ENCODE results near the gene NEIL3.
A peak's percentile ranks its signal among the peaks of the same experiment; 100 is the strongest.

NEIL3 gene, protein sequence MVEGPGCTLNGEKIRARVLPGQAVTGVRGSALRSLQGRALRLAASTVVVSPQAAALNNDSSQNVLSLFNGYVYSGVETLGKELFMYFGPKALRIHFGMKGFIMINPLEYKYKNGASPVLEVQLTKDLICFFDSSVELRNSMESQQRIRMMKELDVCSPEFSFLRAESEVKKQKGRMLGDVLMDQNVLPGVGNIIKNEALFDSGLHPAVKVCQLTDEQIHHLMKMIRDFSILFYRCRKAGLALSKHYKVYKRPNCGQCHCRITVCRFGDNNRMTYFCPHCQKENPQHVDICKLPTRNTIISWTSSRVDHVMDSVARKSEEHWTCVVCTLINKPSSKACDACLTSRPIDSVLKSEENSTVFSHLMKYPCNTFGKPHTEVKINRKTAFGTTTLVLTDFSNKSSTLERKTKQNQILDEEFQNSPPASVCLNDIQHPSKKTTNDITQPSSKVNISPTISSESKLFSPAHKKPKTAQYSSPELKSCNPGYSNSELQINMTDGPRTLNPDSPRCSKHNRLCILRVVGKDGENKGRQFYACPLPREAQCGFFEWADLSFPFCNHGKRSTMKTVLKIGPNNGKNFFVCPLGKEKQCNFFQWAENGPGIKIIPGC

DNA sequence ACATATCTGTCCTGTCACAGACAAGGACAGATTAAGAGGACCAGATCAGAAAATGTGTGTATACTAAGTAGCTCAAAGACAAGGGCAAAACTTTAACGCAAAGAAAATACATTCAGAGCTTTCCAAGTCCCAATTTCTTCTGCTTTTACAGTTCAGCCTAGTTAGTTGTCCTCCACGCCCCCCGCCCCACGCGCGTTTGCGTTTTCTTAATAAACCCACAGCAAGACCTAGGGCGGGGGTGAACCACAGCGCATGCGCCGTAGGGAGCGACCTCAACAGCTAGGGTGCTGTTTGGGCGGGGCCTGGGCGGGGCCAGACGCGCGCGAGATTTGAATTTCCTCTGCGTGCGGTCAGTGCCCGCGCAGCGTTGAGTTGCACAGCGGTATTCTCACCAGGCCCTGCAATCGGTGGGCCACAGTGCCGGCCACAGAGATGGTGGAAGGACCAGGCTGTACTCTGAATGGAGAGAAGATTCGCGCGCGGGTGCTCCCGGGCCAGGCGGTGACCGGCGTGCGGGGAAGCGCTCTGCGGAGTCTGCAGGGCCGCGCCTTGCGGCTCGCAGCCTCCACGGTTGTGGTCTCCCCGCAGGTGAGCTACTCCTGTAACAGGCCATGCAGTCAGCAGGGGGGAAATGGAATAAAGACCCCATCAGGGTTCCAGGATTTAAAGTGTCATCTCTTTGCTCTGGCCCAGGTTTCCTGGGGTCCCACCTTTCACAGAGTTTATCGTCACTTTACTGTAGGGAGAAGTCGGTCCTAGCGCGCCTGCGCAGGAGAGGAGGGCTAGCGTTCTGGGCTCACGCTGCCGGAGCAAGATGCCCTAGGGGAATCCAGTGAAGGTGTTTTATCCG, at the start of gene NEIL3:
TSS of gene NEIL3 (plus strand) at position 353 of the 850 bp plus-strand sequence. CDS start at position 433, 80 bp downstream.
- DNase-seq (ENCODE audit: low read depth in 1 of 2, low spot score in 1 of 2) = peak; percentile 89 to 94

DNA sequence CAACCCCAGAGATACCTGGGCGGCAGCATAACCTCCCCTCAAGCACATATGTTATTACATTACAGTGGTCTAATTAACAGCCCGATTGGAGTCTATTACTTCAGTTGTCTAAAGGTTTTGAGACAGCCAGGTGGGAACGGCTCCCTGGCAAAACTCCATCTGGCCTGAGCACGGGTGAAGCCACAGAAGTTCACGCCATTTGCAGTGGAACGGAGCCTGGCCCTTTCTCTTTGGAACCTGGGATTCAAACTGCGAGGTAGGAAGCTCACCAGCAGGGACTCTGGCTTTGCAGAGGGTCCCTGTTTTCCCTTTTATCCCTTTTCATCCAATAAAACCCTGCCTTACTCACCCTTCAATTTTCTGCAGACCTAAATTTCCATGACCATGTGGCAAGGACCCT, 45.9 kb upstream of the NEIL3 start:
- DNase-seq (ENCODE audit: low read depth in 1 of 2, low spot score in 1 of 2) = no peak

DNA sequence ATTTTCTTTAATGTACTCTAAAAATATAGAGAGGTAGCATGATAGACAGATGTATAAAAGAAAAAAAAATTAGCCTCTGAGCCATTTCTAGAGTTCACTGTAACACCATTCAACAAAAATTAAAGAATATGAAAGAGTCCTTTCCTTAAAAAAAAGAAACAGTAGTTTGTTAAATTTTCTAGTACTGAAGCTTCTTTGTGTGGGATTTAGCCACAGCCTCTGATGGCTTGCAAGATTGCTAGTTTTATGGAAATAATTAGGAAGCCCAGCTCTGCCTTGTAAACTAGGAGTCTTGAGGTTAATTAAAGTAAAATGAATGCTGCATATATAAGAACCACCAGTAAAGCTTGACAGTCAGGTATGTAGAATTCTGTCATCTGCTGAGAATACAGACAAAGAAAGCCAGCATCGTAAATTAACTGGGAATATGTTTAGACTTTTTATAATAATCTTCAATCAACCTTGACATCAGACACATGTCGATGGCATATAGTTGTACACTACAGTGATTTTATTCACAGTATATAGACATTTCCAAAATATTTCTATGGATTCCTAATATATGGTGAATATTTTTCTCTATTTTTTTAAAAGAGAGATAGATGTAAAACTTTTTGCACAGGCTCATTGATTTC, 44.8 kb upstream of the NEIL3 start:
- DNase-seq (ENCODE audit: low read depth in 1 of 2, low spot score in 1 of 2) = no peak

DNA sequence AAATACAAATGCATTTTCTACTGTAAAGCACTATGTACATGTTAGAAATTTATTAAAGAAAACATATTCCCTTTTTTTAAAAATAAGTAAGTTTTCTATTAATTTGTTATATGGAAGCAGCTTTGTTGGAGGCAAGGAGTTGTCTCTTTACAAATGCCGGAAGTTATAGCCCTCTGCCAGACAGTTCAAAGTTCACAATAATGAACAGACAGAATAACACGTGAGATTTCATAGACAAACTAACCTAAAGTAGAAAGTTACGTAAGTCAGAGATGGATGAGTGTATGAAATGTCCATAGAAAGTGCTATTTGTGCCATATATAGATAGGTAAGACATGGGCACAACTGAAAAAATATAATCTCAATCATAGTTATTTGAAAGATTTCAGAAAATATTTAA, 43.9 kb upstream of the NEIL3 start:
- DNase-seq (ENCODE audit: low read depth in 1 of 2, low spot score in 1 of 2) = no peak

DNA sequence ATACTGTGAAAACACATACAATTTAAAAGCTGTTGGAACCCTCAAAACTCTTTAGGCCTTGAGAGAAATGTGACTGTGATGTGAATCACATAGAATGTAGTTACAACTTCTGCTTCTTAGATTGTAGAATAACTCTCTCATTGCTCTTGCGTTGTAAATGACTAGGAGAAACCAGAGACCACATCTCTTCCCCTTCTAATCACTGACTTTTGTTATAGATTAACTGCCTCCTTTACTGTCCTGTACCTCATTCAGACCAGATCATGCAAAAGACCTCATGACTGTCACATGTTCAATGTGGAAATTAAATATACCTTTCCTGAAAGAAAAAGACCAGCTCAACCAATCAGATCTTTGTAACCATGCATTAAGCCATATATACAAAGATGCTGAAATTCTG, 43.2 kb upstream of the NEIL3 start:
- no peak for DNase-seq (ENCODE audit: low read depth in 1 of 2, low spot score in 1 of 2)

DNA sequence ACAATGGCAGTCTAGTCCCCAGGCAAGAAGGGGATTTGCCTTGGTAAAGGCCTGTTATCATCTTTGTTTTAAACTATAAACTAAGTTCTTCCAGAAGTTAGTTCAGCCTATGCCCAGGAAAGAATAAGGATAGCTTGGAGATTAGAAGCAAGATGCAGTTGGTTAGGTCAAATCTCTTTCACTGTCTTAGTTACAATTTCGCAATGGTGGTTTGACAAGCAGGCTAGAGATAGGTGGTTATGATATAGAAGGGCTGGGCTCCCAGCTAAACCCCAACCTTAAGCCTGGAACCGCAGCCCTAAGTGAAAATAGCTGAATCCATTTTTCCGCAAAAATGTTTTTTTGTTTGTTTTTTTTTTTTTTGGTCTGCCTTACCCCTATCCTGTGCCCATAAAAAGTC, 41.8 kb upstream of the NEIL3 start:
- no peak for DNase-seq (ENCODE audit: low read depth in 1 of 2, low spot score in 1 of 2)

DNA sequence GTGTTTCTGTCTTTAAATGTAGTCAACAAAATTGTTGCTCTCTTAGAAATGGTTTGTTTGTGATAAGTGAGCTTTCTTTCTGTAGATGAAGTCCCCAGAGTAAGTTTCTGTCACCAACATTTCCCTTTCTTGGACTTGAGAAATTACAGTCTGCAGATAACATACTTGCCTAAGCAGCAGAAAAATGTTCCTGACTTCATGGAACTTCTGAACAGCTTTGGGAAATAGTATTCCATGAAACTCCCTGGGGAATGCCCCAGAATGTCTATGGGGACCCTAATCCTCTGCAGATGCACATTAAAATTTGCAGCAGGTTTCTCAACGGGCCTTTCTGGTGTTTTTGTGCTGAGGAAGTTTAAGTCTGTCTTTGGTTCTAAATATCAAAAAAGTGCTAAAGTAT, 38.6 kb upstream of the NEIL3 start:
- no peak for DNase-seq (ENCODE audit: low read depth in 1 of 2, low spot score in 1 of 2)

DNA sequence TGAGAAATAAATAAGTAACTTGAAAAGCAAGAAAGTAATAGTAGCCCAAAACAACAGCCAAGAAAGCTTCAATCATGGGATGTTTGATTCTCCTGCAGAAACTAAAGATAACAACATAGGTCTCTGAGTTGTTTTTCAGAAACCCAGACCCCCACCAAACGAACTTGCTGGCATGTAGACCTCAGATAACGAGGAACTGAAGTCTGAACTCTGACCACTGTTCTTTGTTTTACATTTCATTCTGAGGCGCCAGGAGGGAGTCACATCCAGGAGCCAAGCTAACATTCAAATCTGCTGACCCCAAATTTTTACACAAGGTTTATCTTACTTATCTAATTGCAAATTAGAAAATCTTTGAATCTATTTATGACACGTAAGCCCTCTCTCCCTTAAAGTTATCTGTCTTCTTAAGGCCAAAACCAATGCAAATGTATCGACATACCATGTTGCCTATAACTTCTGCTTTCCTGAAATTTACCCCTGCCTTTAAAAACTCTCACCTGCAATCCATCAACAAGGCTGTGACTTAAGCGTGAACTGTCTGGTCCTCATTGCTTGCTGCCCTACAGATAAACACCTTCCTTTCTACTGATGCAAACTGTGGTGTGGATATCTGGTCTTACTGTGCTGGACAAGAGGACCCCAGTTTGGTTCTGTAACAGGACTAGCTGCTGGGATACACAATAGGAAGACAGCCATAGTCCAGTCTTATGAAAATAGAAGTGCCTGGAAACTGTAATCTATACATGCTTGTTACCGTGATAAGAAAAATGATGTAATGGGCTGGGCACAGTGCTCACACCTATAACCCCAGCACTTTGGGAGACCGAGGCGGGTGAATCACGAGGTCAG, 37.5 kb upstream of the NEIL3 start:
- DNase-seq (ENCODE audit: low read depth in 1 of 2, low spot score in 1 of 2) = no peak

DNA sequence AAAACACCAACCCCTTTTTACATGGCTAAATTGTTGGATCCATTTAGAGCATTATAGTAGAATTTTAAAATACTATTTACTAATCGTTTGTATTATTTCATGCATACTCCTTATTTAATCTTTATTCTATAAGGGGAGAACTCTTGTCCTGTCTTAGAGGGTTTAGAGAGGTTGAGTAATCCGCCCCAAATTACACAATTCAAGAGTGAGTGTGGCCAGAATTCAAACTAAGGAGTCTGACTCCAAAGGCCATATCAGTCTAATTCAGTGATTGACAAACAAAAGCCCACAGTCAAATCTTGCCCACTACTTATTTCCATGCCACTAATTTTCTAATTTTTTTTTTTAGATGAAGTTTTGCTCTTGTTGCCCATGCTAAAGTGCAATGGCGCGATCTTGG, 33.7 kb upstream of the NEIL3 start:
- DNase-seq (ENCODE audit: low read depth in 1 of 2, low spot score in 1 of 2) = no peak

DNA sequence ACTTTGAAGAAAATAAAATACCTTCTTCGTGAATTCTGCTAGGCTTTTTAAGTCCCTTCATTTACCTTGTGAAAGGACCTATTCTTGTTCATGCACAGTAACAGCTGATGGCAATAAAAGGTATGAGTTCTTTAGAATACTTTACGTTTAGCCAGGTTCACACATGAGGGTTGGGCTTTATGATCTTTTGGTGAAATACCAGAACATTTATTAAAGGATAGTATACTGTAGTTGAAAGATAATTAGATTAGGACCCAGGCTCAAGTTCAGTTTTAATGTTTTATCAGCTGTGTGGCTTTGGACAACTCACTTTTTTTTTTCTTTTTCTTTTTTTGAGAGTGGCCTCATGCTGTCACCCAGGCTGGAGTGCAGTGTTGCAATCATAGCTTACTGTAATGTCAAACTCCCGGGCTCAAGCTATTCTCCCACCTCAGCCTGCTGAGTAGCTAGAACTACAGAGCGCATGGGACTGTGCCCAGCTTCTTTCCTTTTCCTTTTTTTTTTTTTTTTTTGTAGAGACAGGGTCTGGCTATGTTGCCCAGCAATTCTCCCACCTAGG, 28.2 kb upstream of the NEIL3 start:
- DNase-seq (ENCODE audit: low read depth in 1 of 2, low spot score in 1 of 2) = no peak

DNA sequence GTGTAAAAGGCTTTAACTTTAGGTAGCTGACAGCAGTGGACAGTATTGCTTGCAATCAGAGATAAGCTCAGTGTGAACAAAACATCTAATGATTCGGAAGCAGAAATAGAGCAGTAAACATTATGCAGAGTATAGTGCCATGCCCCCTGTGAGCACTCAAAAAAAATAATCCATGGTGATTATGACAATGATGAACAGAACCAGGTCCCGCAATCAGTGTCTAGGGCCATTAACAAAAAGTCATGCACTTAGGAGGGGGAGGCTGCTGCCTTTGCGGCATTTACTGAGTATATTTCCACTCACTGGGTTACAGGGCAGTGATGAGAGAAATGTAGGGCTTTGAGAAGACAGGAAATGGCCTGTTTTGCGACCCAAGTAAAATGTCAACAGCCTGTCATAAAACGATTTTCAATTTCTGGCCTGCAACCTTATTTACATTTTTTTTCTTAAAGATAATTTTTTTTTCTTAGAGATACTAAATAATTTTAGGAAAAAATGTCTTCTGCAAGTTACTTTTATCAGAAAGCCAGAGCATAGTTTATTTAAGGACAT, 27.3 kb upstream of the NEIL3 start:
- DNase-seq (ENCODE audit: low read depth in 1 of 2, low spot score in 1 of 2) = no peak

DNA sequence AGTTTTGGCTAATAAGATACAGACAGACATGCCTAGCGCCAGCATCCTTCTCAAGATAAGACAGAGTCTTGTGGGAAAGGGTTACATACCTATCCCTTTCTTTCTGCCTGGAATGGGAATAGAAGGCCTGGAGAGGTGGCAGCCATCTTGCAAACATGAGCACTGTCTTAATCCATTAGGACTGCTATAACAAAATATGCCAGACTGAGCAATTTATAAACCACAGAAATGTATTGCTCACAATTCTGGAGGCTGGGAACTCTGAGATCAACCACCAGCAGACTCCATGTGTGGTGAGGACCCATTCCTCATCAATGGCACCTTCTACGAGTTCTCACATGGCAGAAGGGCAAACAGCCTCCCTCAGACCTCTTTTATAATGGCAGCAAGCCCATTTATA, 26.5 kb upstream of the NEIL3 start:
- DNase-seq (ENCODE audit: low read depth in 1 of 2, low spot score in 1 of 2) = no peak

DNA sequence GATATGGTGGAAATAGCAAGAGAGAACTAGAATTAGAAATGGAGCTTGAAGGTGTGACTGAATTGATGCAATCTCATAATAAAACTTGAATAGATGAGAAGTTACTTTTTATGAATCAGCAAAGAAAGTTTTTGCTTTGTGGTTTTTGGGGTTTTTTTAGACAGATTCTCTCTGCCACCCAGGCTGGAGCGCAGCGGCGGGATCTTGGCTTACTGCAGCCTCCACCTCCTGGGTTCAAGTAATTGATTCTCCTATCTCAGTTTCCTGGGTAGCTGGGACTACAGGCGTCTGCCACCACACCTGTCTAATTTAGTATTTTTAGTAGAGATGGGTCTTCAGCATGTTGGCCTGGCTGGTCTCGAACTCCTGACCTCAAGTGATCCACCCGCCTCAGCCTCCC, 23.7 kb upstream of the NEIL3 start:
- no peak for DNase-seq (ENCODE audit: low read depth in 1 of 2, low spot score in 1 of 2)

DNA sequence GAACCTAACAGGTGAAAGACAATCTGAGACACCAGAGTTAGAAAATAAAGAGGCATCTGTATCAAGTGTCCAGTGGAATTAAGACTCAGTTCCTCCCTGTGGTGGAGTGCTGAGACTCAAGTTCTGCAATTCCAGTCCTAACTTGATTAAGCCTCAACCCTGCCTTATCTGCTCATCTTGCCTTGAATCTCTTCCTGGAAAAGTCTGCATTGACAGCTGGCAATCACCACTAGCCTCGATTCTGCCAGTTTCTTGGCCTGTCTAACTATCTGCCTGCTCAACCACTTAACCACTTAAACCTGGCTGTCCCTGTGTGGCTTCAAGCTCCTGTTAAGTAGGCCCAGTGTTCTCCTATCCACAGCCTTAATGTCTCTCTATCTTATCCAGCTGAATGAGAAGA, 22.4 kb upstream of the NEIL3 start:
- DNase-seq (ENCODE audit: low read depth in 1 of 2, low spot score in 1 of 2) = no peak

DNA sequence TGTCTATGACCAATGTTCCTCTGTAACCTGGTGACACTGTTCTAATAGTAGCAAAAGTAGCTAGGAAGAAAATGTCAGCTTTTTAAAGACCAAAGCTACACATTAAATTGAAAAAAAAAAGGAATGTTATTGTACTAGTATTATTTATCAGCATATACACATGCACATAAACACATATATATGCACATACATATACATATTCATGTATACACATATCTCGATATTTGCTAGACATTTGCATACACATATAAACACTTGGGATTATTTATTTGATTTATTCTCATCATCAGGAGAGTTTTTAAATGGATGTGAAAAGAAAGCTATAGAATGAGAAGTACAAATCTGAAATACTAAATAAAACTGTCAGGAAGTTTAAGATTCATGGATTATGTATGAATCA, 21.3 kb upstream of the NEIL3 start:
- DNase-seq (ENCODE audit: low read depth in 1 of 2, low spot score in 1 of 2) = no peak

DNA sequence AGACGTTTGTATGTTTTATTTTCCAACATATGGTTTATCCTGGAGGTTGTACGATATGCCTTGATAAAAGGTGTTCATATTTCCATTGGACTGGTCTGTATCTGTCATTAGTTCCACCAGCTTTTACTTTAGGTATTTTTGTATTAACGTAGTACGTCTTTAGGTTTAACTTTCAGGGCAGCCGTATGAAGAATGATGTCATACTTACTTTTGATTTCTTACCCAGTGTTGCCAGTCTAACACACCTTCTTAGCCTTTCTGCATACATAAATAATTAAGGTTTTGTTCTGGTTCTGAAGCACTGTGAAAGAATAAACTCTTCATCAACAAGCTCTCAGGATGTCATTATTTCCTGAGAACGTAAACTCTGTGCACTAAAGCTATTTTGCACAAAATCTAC, 18.9 kb upstream of the NEIL3 start:
- DNase-seq (ENCODE audit: low read depth in 1 of 2, low spot score in 1 of 2) = no peak

DNA sequence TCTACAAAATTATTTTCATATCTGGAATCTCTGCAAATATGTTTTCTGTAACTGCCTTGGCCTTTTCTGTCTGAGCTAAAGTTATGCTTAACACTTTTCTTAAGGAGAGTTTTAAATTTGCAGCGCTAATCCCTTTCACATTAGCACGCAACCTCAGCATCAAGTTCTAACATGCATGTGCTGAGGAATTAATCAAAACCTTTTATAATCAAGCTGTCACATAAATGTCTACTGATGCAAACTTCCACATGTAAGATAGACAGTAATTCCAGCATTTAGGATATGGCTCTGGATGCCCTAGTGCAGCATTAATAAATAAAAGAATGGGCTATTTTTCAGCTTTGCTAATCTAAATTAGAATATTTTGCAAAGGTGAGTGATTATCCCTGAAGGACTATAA, 17.5 kb upstream of the NEIL3 start:
- no peak for DNase-seq (ENCODE audit: low read depth in 1 of 2, low spot score in 1 of 2)

DNA sequence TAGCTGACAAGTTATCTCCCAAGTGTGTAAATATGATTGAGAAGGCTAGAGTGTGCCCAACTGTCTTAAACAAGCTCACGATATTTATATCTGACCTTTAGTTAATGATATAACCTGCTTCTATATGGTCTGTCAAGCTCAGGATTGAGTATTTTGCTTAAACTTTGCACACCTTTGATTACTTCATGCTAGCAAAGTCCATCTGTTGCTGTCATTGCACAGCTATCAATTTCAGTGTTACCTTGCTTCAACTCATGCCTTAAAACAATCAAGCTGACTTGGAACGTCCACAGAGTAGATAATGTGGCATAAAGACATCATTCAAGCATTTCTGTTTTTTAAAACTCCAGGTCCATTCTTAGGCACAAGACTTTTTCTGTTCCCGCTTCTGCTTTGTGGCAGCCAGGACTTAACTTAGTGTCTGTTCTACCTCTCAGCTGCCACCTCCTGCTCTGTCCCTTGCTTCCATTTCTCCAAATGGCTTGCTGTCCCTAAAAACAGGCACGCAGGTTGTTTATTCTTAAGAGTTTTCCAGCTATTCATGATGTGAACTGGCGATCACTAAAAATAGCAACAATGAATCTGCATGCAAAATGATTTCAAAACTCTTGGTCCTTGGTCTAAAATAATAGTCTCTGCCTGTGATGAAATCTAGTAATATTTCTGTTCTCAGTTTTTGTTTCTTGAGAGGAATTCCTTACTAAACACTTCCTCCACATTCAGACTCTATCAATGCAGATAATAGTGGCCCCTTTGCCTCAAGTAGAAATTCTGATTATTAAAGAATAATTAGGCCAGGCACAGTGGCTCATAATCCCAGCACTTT, 16.3 kb upstream of the NEIL3 start:
- DNase-seq (ENCODE audit: low read depth in 1 of 2, low spot score in 1 of 2) = no peak

DNA sequence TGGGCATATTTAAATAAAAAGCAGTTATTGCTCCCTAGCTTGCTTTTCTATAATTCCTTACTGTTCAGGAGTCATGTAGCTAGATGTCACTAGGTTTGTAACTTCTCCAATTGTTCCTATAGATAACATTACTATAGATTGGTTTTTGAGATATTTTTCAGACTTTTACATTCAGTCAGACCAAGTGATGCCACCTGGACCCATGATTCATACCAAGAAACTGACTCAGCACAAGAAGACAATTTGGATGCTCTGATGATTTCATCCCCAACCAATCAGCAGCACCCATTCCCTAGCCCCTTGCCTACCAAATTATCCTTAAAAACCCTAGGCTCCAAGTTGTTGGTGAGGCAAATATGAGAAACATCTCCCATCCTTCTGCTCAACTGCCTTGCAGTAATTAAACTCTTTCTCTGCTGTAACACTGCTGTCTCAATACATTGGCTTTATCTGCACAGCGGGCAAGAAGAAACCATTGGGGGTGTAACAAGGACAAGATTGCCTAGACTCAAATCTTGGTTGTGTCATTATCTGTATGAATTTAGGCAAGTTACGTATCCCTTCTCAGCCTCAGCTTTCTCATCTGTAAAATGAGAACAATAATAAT, 11.8 kb upstream of the NEIL3 start:
- no peak for DNase-seq (ENCODE audit: low read depth in 1 of 2, low spot score in 1 of 2)
